GOT3 (cell line): ENCODE data around the gene LIMCH1.

ENCODE experiments used
- DNase-seq: peaks from one replicate; lab custom pipeline; 2025; ENCODE audit warnings: mixed read lengths; lab: John Stamatoyannopoulos, UW

The LIMCH1 gene

DNA sequence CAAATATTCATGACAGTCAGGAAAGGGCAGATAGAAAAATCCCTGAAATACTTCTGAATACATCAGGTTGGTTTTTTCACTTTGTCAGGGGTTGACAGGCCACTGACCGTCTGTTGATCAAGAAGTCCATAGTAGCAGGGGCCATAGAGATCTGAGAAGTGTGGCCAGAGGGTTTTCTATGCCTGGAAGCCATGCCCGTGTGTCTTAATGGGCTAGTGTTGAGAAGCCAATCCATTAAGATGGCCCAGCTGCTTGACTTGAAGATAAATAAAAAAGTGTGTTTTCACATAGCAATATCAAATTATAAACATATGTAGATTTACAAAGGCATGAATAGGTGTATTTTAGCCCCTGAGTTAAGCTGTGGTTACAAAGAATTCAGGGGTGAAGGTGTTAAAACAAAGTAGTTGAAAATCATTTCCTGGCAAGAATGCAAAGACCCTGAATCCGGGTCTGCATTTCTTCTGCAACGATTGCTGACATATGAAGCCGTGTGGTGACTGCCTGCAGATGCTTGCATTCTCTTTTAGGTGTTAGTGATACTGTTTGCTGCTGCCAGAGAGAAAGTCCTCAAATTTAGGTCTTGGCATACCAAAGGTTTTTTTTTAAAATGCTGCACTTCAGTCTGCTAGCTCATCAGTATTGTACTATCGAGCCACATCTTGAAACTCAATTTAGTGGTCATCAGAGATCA lies 9.3 kb upstream of the LIMCH1 start:
- DNase-seq, result no peak

DNA sequence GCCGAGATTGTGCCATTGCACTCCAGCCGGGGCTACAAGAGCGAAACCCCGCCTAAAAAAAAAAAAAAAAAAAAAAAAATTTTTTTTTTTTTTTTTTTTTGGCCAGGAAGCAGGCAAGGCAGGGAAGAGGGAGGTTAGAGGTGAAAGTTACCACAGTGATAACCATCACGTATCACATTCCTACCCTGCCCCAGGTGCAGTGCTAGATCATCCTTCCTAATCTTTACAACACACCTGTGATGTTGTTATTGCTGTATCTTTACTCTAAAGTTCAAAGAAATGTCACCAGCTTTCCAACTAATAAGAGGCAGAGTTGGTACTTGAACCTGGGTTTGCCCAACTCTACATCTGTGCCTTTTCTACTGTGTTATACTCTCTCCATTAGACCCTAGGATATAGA lies 7.2 kb upstream of the LIMCH1 start:
- no peak for DNase-seq

DNA sequence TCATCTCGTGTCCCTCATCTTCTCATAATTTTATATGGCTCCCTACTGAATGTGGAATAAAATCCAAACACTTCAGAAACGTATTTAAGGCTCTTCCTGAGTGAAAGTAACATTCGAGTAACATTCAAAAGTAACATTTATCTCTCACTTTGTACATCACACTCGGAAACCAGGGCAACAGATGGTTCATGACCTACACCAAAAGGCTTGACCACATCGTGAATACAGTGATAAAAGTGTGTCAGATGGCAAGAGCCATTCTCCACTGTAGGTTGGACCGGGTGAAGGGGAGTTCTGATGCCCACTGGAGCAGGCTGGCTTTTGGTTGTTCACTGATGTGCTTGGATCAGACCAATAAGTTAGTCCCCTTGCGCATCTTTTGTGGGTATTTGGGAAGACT lies 5.6 kb upstream of the LIMCH1 start:
- no peak for DNase-seq

DNA sequence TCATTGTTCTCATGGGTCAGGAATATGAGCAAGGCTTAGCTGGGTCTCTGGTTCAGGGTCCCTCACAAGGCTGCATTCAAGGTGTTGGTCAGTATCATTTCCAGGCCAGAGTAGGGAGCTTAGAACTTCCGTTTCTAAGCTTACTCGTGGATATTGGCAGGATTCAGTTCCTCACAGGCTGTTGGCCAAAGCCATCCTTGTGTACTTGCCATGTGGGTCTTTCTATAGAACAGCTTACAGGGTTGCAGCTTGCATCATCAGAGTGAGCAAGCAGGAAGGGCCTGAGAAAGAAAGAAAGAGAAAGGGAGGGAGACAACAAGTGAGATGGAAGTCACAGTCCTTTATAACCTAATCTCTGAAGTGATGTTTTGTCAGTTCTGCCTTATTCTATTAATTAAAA lies 5.1 kb upstream of the LIMCH1 start:
- no peak for DNase-seq

DNA sequence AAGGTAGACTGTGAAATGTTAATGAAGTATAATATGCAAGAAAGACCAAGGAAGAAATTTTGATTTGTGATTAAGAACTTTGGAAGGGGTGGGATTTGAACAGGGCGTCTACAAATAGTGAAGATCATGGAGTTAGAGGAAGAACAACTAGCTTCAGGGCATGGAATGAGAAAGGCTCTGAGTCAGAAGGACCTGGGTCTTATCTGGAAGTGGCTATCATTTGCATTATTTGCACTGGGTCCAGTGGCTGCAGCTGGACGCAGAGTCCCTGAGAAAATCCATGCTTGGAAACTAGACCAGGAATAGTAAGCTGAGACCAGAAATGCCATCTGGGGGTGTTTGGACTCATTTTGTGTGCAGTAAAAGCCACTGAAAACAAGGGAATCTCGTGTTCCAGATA lies 4.3 kb upstream of the LIMCH1 start:
- no peak for DNase-seq

DNA sequence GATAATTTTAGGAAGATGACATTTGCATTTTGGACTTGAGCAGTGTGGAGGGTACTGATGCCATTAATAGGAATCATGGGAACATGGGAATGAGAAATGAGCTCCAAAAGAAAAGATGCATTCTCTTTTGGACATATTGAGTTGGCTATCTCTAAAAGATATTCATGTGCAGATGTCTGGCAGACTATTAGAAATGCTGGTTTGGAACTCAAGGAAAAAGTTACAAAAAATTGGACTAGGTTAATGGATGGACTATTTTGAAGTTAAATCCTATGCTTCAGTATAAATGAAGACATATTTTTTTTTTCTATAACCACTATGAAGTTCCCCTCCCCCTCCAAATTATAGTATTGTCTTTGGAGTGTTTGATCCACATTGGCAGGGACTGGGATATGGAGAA lies 3.6 kb upstream of the LIMCH1 start:
- DNase-seq, result no peak

DNA sequence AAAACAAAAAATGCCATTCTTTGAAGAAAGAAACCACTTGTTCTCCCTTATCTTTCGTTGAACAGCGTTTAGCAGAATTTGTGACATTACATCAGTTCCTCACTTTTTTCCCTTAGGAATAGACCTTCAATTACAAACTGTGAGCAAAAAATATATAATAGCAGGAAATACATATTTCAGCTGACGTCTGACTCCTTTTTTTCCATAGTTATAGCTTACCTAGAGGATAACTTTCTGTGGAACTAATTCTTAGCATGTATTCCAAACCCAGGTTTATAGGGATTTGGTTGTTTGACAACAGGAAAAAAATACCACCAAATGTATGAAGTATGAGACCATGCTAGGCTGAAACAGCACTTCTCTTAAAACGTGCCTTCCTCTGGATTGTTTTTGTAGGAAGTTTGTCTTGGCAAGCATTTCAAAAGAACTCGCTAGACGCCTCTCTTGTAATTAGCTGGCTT lies 2.0 kb upstream of the LIMCH1 start:
- no peak for DNase-seq

DNA sequence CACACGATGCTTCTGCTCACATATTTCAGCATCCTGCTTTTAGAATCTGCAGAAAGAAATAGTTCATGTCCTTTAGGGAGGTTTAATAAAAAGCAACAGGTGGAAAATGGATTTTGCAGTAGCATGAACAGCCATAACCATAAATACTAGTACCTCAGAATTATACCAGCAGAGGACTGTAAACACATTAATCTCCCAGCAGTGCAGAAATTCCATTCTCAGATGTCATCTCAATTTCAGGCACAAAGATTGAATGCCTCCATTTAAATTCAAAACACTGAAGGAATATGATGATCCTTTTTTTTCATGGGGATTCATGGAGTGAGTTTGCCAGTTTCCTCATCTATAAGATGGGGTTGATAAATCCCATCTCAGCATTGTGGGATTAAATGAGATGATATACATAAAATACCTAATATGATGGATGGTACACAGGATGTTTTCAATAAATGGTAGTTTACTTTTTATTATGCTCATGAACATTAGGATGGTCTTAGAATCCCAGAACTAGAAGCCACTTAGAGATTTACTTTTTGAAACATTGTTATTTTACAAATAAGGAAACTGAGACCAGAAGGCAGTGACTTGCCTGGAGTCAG lies 566 bp upstream of the LIMCH1 start:
- no peak for DNase-seq

DNA sequence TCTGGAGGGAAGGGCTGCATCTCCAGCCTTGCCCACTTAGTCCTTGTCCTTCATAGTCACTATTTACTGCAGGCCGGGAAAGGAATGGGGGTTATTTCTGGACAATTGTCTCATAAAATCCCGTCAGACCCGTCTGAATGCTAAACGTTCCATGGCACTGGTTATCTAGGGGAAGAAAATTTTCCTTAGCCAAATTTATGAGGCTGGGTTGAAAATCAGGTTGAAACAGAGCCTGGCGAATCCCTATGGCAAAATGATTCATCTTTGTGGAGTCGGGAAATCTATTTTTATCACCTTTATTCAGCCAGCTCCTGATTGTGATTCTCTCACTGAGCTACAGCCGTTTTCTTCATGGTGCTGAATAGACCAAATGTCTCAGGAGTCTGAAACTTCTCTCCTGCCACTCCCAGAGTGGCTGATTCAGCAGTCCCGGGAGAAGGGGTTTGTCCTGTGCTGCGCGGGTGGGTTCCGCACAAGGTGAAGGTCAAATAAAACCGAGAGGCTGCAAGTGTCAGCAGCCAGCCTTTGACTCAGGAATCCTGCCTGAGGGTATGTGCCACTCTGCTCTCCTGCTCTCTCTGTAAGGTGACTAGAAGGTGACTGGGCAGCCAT lies 1.0 kb downstream of the LIMCH1 start:
- DNase-seq, result no peak

DNA sequence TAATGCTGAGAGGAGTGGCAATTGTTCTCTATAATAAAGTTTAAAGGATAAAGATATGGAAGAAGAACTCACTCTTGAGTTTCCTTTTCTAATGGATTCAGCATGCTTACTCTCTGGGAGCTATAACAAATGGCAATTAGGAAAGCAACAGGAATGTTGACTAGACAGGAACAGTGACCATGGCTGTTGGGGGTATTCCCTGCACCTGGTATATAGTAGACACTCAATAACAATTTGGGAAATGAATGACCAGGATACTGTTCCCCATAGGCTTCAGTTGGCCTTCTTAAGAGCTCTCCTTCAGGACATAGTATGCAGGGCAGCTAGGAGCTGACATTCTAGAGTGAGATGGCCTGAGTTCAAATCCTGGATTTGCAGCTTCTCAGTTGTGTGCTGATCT lies 1.8 kb downstream of the LIMCH1 start:
- no peak for DNase-seq

DNA sequence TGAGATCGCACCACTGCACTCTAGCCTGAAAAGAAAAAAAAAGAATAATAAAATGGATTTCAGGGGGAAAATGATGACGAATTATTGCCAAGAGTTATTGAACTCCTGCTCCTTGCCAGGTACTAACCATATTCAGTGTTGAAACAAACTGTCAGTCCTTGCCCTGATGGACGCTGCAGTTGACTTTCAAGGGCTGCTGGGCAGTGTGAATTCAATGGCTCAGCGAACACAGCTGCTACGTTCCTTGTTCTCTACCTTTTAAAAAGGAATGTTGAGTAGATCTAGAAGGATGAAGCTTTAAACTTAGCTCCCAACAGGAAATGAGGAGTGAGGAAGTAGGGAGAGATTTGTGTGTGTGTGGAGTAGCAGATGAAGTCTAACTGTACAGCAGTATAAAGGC lies 2.7 kb downstream of the LIMCH1 start:
- DNase-seq, result no peak

DNA sequence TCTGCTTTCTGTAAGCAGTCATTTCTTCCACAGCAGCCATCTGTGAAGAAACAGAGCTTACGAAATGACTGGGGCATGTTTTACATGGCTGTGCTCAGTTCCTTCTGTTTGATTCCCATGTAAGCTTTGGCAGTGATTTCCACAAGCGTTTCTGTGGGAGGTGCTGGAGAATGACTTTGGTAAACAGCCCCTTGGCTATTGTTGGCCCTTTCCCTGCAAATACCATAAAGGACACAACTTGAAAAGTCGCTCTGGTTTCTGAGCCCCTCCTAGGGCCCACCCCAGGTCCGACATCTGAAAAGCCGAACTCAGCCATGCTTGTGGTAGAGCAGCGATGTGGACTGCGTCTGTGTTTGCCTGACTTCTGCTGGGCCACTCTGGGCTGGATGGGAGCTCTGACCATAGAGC lies 3.7 kb downstream of the LIMCH1 start:
- no peak for DNase-seq

DNA sequence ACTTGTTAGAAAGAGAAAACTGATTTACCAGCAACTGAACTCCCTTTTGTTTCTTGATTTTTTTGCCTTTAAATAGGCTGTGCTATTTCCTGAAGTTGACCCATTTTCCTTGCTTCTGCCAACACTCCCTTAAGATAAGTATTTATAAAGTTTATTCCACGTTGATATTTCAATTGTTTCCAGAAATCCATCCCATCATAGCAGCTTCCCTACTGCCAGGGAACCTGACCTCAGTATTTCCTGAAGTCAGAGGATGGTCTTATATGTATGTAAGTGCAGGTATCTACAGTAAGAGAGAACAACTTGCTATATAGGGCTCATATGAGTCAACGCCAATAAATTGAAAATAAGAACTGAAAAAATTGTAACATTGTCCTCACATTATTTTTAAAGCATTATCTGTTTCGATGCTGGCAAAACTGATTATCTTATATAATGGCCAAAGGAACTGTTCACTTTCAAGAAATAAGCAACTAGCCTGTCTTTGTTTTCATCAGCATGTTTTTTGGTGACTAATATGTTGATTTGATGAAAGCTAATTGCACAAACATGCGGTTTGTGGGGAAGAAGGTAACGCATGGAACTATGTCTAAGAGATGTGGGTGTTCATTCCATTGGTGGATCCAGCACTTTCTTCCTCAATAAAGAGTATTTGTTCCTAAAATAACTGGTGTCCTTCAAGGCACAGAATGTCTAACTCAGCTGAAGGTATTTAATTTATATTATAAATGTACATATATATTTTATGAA lies 4.7 kb downstream of the LIMCH1 start:
- no peak for DNase-seq

DNA sequence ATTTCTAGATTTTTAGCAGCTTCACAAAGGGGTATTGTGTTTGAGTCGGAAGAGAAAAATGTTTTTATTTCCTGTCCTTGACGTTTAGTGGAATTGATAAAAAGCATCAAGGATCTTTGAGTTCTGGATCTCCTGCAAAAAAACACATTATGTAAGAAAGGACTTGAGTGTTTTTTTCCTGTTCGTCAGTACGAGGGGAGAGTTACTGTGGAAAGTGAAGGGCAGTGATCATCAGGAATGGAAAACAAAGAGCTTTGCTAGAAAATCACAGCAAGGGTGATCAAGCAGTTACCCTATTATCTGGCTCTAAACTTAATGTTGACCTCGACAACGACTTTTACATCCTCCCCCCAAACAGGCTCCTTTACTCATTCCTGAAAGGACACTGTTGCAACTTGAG lies 7.3 kb downstream of the LIMCH1 start:
- DNase-seq, result no peak

DNA sequence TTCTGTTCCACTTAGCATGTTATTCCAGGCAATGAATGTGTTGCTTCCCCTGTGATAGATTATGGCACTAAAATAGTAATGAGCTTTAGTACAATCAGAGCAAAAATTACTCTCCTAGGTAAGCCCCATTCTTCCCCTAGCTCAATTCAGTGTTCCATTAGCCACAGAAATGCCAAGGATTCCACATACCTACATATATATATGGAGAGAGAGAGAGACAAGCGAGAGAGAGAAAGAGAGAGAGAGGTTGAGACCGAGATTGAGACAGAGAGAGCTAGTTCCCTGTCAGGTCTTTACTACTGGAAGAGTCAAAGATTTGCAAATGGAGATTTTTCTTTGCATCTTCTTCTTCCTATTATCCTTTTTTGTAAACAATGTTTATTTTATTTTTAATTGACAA lies 8.7 kb downstream of the LIMCH1 start:
- DNase-seq, result no peak

DNA sequence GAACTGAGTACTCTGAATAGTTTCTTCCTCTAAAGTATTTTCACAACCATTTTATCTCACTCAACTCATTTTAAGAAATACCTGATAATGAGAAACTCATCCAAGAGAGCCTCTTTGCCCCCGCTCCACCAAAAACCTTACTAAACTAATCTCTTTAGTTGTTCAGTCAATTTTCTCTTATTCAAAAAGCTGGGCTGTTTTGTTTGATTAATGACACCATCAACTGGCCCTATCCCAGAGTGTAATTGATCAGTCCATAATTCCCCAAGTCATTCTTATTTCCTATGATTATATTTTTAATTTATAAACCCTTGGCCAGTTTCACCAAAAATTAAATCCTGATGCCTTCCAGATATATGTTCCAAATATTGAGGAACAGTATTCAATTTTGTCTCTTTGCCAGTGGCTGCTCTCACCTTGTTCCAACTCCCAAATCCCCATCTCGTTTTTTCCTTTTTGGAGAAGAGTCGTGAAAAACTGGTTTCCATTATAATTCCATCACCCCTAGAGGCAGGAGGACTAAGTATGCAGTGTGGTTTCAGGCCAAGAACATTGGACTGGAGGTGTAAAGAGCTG lies 10.4 kb downstream of the LIMCH1 start:
- DNase-seq, result no peak

DNA sequence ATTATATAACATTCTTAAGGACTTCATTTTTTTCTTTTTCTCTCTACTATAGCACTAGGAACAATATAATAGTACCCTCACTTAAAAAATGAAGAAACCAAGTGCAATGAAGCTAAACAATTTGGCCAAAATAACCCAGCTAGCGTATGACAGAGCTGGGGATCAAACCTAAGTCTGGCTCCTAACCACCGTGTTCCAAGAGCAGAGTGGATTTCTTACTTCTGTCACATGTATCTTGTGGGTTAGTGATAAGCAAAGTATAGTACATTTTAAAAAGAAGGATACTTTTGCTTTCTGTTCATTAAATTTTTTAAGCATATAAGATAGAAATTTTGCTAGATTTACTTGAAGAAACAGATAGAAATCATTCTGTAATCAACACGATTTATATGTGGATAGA lies 11.5 kb downstream of the LIMCH1 start:
- no peak for DNase-seq

DNA sequence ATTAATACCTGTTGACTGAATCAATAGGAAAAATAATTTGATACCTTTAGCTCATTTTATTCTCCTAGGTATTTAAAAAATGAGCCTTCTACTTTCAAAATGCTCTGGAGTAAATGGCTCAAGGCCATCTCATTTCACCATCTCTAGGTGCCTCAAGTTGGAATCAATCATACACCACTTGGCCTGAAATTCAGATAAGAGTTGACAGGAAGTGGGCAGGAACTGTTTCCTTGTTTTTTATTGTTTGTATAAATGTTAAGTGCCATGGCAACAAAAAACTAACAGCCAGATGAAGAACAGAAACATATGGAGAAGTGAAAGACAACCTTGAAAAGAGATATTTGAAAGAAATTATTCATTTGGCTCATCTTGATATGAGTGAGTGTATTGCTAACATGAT lies 12.4 kb downstream of the LIMCH1 start:
- no peak for DNase-seq

DNA sequence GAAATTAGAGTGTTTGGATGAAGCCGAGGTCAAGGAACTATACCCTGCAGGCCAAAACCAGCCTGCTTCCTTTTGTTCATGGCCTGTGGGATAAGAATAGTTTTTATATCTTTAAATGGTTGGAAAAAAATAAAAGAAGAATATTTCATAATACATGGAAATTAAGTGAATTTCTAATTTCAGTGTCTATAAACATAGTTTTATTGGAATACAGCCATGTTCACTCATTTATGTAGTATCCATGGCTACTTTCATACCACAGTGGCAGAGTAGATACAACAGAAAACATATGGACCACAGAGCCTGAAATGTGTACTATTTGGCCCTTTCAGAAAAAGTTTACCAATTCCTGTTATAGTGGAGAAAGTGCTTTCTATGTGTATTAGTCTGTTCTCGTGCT lies 13.6 kb downstream of the LIMCH1 start:
- DNase-seq, result no peak

DNA sequence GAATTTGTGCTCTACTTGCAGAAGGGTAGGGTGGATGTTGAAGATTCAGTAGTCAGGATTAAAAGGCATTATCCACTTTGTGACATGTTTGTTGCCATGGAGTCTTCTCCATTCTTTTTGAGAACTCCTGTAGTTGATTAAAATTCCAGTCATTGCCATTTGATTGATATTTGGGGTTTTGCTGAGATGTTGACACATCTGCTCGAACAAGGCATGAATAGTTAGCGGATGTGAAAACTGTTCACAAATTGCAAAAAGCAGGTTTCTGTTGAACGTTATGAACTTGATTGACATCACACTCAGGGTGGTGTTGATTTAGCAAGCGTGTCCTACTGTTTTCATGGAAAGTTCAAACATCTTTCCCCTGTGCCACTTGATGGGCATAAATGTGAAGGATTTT lies 16.9 kb downstream of the LIMCH1 start:
- DNase-seq, result no peak

DNA sequence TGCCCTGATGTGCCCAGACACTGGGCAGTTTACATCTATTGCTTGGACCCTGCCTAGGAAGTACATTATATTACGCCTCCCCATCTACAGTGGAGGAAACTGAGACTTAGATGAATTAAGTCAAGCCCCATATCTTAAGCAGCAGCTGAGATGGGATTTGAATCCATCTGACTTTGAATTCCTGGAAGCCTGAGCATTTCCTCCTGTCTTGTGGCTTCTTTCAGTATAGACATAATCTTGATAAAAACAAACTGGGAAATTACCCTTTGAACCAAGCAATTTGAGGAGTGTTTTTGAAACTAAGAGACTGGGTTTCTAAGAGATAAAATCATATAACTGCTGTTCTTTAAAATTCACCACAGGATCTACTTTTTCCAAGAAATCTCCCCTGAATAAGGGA lies 18.6 kb downstream of the LIMCH1 start:
- DNase-seq, result no peak

DNA sequence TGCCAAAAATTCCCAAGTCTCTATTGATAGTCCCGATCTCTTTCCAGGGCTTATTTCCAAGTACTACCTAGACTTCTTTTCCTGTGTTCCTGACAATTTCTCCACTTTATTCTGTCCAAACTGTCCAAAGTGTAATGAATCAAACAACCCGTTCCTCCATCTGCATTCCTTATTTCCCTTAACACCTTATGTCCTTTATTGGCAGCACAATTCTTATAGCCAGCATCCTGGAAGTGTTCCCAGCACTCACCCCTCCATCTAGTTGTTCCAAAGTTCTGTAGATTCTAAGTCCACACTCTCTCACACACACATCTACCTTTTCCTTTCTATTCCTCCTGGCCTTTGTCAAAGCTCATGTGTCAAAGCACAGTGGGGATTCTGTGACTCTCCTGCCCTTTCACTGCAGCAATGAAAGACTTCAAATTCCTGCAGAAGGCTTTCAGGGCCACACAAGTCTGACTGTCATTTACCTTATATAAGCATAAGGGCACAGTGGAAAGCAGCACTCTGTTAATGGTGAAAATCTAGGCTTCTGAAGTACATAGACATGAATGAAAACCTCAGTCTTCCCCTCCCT lies 22.1 kb downstream of the LIMCH1 start:
- DNase-seq, result no peak
